ENCODE measurements around the gene OR7A10. TPM values are rescaled to one million over a fixed set of nuclear protein-coding genes. Genes with fewer than 3 reads are reported as not detected.
"Not testable (repeated sequence)": the region's sequence is repeated elsewhere in the genome, so short reads cannot be mapped to it uniquely, and the experiment has no call there.

Gene OR7A10
- total RNA-seq, 1 donor from 2014 or later: not detected

- Mint-ChIP-seq H3K9me3 (no peaks in the 10 kb centered on the region), H3K4me1 (ENCODE audit: unreplicated experiment) (no peaks in the 10 kb centered on the region), H3K27ac (no peak overlapping the region), H3K27me3 (no peaks in the 10 kb centered on the region), H3K36me3 (no peaks in the 10 kb centered on the region), H3K4me3 (no peak overlapping the region)
- DNase-seq (ENCODE audit: extremely low spot score, unreplicated experiment): no peak
- TF ChIP-seq CTCF (conservative IDR thresholded peaks at IDR 0.05): no peak
These were observed 53.5 kb downstream of the OR7A10 start for GRCh38 chr19:14795078-14795721.

- not testable (repeated sequence) for DNase-seq (ENCODE audit: extremely low spot score, unreplicated experiment); H3K4me3 Mint-ChIP-seq; H3K27me3 Mint-ChIP-seq; H3K9me3 Mint-ChIP-seq; H3K4me1 Mint-ChIP-seq (ENCODE audit: unreplicated experiment); H3K27ac Mint-ChIP-seq; H3K36me3 Mint-ChIP-seq
These were observed 56.5 kb downstream of the OR7A10 start for GRCh38 chr19:14792250-14792649.

Other genes with a start within 250 kb of the OR7A10 start
- gene ADGRE3, start 174.1 kb downstream of the OR7A10 start, total RNA-seq (ENCODE audit: low replicate concordance): not detected in 2 replicates
- 11.1 and 22.5 TPM in 2 replicates for gene ZNF333, start 158.9 kb downstream of the OR7A10 start, total RNA-seq (ENCODE audit: low replicate concordance)
- gene ADGRE2, start 70.4 kb downstream of the OR7A10 start, total RNA-seq (ENCODE audit: low replicate concordance): 1.1 and 10.3 TPM in 2 replicates
- not detected in 2 replicates for gene OR7A5, start 13.7 kb downstream of the OR7A10 start, total RNA-seq (ENCODE audit: low replicate concordance)
- gene OR7C1, start 13.7 kb downstream of the OR7A10 start, total RNA-seq (ENCODE audit: low replicate concordance): not detected in 2 replicates
- gene OR7A17, start 37.2 kb upstream of the OR7A10 start, total RNA-seq (ENCODE audit: low replicate concordance): not detected in 2 replicates
- gene OR7C2, start 92.6 kb upstream of the OR7A10 start, total RNA-seq (ENCODE audit: low replicate concordance): not detected in 2 replicates
- gene SLC1A6, start 130.9 kb upstream of the OR7A10 start, total RNA-seq (ENCODE audit: low replicate concordance): 6.4 and 15.2 TPM in 2 replicates
- gene CASP14, start 200.6 kb upstream of the OR7A10 start, total RNA-seq (ENCODE audit: low replicate concordance): not detected in 2 replicates
- not detected in 2 replicates for gene OR1I1, start 233.3 kb upstream of the OR7A10 start, total RNA-seq (ENCODE audit: low replicate concordance)

Measured in type B pancreatic cell (in vitro differentiated cells).